GM19397 (cell line): ENCODE results near the gene ANKRD13C.
"Not testable (repeated sequence)": the region's sequence is repeated elsewhere in the genome, so short reads cannot be mapped to it uniquely, and the experiment has no call there.

Experiments used
- ATAC-seq: cut with Tn5 transposase; IDR thresholded peaks from one replicate; pipeline ENCODE4 v1.9.1; 2021; ENCODE audit warnings: mild to moderate bottlenecking, moderate library complexity; ENCODE audit not compliant: unreplicated experiment

ANKRD13C gene, protein sequence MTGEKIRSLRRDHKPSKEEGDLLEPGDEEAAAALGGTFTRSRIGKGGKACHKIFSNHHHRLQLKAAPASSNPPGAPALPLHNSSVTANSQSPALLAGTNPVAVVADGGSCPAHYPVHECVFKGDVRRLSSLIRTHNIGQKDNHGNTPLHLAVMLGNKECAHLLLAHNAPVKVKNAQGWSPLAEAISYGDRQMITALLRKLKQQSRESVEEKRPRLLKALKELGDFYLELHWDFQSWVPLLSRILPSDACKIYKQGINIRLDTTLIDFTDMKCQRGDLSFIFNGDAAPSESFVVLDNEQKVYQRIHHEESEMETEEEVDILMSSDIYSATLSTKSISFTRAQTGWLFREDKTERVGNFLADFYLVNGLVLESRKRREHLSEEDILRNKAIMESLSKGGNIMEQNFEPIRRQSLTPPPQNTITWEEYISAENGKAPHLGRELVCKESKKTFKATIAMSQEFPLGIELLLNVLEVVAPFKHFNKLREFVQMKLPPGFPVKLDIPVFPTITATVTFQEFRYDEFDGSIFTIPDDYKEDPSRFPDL

DNA sequence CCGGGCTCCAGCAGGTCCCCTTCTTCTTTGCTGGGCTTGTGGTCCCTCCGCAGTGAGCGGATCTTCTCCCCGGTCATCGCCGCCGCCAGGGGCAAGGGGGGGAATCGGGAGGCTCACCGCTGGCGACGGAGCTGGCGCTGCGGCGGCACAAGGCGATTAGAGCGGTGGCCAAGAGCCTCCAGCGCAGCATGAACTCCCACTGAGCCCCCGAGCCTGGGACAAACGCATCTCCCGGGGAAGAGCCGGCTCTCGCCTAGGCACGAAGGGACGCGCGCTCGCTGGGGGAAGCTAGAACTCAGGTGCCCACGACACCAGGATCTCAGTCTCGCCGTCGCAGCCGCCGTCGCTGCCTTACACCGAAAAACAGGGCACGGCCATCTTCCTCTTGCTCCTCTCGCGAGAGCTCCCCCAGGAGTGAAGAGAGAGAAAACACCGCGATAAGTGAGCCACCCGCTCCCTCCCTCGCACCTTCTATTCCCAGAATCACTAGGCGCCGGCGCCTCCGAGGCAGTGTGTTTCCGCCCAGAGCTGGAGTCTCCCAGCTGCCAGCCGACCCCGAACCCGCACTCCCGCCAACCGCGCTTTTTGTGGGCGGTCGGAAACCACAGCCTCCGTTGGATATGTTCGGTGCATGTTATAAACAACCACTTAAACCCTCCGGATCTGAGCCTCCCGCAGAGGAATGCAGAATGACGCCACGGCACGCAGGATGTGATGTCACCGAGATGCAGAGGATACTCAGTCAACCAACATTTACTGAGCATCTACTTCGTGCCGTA is at the start of gene ANKRD13C:
Gene ANKRD13C (minus strand): TSS at position 391 of the 779 bp plus-strand sequence. CDS start 314 bp downstream, at position 77.
- ATAC-seq = peak; percentile 92

DNA sequence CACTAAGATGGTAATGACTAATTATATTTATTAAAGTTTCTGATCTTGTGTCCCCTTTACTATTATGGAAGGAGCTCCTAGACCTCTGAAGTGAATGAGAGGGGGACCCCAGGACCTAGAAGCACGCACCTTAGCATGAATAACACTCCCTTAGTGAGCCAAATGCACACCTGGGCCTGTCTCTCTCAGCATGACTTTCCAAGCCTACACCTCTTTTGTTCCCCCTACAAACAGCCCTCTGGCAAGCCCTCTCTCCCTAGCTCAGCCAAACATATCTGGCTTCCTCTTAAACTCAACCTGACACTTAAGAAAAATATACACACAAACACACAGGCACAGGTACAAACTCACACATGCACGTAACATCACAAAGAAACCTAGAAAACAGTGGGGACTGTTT is 49.2 kb upstream of the ANKRD13C start:
- no peak for ATAC-seq

DNA sequence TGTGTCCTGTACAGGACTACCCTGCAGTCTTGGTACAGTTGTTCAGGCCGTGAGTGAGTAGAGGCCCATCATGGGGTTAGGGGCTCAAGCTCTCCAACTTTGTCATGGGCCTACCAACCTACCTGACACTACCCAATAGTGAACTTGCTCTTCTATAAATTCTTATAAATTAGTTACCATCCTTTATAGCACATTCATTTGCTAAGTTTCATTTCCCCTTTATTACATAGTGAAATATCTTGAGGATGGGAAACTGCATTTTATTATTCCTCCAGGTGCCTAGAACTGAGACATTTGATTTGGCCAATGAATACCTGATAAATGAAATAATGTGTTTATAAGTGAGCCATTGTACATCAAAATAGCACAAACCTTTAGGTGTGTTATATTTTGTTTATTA is 47.5 kb upstream of the ANKRD13C start:
- ATAC-seq = no peak

GRCh38 chr1:70400335-70400734 is 45.8 kb upstream of the ANKRD13C start:
- ATAC-seq = no peak

DNA sequence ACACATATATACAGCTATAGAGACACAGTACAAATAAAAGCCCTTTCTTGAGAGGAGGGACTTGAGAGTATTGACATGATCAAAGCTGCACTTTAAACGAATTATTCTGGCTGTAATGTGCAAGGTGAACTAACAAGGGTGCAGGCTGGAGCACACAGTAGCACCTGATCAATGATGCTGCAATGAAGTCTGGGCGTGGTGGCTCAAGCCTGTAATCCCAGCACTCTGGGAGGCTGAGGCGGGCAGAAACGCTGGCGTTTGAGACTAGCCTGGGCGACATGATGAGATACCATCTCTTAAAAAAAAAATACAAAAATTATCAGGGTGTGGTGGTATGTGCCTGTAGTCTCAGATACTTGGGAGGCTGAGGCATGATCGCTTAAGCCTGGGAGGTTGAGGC is 42.5 kb upstream of the ANKRD13C start:
- no peak for ATAC-seq

DNA sequence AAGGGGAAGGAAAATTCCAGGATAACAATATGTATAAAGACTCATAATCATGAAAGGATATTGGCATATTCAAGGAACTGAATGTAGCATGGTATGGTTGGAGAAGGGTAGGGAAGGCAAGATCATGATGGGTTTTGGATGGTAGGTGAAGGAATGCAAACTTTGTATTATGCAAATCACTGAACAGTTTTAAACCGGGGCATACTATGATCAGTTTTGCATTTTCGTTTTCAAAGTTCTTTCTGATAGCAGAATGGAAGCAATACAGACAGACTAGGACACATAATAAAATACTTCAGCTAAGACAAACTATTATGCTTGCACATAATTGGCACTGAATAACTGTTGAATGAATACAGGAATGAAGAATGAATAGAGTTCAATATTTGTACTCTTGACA is 42.1 kb upstream of the ANKRD13C start:
- no peak for ATAC-seq

GRCh38 chr1:70392626-70393025 is 38.1 kb upstream of the ANKRD13C start:
- ATAC-seq = no peak

DNA sequence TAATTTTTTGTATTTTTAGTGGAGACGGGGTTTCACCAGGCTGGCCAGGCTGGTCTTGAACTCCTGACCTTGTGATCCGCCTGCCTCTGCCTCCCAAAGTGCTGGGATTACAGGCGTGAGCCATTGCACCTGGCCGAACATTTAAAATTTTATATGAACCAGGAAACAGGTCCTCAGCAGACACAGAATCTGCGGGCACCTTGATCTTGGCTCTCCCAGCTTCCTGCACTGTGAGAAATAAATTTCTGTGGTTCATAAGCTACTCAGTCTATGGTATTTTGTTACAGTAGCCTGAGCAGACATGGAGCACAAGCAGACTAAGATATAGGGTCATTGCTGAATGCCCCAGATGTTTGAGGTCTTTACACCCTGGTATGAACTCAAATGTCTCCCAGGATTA is 33.0 kb upstream of the ANKRD13C start:
- no peak for ATAC-seq

GRCh38 chr1:70386121-70386520 is 31.6 kb upstream of the ANKRD13C start:
- ATAC-seq = no peak

- no peak for ATAC-seq
Measured at GRCh38 chr1:70385477-70385876, 31.0 kb upstream of the ANKRD13C start.

- ATAC-seq = no peak
Measured at GRCh38 chr1:70384542-70384941, 30.0 kb upstream of the ANKRD13C start.

DNA sequence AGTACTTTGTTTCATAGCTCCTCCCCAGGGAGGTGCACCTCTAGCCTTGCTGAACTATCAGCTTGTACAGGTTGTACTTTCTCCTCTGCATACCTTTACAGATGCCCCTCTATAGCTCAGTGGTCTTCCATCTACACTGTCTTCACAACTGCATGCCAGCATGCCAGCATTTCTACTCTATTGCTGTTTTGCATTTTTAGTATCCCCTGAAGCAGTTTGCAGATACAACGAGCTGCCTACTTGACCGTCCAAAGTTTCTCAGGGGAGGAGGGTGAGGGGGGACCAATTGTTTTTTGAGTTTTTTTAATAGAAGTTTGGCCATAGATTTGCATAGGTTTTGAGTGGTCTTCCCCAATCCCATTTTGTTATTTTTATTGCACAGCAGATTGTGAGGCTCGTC is 29.0 kb upstream of the ANKRD13C start:
- ATAC-seq = no peak

DNA sequence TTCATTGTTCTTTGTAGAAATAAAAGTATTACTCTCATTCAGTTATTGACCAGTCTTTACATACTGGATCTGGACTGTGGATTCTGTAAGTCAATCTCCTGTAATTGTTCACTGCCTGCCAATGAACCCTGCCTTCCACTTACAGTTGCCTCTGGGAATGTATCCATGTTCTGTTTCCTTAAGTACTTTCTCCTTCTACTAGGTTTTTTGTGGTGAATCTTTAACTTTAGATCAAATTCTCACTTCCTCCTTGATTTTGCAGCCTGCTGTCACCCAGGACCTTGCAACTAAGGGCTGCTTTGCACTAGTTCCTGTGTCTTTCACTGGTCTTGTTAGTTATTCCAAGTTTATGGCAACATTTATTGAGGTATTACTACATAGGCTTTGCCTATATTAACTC is 28.2 kb upstream of the ANKRD13C start:
- ATAC-seq = peak; percentile 82

DNA sequence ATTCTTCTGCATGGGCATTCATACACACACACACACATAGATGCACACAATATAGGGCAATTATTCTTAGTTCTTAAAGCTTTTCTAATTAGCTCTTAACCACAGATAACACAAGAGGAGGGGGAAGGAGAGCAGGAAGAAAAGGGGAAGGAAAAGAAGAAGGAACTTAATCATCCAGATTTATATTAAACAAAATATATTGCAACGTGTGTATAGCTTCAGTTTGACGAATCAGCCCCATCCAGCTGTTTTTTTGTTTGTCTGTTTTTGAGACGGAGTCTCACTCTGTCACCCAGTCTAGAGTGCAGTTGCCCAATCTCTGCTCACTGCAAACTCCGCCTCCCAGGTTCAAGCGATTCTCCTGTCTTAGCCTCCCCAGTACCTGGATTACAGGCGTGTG is 21.7 kb upstream of the ANKRD13C start:
- no peak for ATAC-seq

GRCh38 chr1:70373580-70373979 is 19.1 kb upstream of the ANKRD13C start:
- ATAC-seq = not testable (repeated sequence)

DNA sequence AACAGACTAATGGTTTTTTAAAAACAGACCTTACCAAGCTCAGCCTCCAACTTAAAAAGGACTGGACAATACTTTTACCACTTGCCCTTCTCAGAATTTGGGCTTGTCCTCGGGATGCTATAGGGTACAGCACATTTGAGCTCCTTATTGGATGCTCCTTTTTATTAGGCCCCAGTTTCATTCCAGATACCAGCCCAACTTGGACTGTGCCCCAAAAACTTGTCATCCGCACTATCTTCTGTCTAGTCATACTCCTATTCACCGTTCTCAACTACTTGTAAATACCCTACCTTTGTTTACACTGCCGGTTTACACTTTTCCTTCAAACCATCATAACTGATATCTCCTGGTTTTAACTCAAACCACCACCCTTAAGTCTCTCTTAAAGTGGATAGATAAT is 17.9 kb upstream of the ANKRD13C start:
- ATAC-seq = no peak

DNA sequence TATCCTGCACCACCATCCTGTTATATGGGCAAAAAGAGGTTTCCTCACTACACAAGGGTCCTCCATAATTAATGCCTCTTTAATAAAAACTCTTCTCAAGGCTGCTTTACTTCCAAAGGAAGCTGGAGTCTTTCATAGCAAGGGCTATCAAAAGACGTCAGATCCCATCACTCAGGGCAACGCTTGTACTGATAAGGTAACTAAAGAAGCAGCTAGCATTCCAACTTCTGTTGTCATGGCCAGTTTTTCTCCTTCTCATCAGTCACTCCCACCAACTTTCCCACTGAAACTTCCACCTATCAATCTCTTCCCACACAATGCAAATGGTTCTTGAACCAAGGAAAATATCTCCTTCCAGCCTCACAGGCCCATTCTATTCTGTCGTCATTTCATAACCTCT is 17.1 kb upstream of the ANKRD13C start:
- ATAC-seq = not testable (repeated sequence)

DNA sequence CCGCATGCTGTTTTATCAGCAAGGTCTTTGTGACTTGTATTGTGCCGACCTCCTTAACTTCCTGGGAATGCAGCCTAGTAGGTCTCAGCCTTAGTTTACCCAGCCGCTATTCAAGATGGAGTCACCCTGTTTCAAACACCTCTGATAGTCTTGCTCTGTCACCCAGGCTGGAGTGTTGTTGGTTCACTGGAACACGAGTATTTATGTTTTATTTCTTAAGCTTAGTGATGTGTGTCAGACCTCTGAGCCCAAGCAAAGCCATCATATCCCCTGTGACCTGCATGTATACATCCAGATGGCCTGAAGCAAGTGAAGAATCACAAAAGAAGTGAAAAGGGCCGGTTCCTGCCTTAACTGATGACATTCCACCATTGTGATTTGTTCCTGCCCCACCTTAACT is 12.9 kb upstream of the ANKRD13C start:
- ATAC-seq = not testable (repeated sequence)

DNA sequence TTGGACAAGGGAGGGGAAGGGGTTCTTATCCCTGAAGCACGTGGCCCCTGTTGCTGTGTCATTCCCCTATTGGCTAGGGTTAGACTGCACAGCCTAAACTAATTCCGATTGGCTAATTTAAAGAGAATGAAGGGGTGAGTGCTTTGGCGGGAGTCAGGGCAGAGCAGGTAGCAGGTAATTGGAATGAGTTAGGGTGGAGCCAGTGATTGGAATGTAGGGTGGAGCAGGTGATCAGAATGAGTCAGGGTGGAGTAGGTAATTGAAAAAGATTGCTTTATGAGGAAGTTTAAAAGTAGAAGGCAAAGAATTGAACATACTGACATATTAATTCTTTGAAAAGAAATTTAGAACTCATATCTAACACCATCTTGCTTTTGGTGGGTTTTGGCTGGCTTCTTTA is 12.5 kb upstream of the ANKRD13C start:
- not testable (repeated sequence) for ATAC-seq

DNA sequence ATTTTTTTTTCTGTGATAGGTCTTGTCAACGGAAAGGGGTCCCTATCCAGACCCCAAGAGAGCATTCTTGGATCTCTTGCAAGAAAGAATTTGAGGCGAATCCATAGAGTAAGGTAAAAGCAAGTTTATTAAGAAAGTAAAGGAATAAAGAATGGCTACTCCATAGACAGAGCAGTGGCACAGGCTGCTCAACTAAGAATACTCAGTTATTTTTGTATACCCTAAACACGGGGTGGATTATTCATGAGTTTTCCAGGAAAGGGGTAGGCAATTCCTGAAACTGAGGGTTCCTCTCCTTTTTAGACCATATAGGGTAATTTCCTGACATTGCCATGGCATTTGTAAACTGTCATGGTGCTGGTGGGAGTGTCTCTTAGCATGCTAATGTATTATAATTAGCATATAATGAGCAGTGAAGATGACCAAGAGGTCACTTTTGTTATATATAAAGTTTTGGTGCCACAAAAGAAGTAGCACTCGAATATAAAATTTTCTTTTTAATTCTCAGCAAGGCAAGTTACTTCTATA is 12.0 kb upstream of the ANKRD13C start:
- ATAC-seq = not testable (repeated sequence)

GRCh38 chr1:70364439-70364838 is 9.9 kb upstream of the ANKRD13C start:
- ATAC-seq = no peak
